HCT116 (cell line): Measurements from ENCODE around the gene POGLUT2.

Experiments used
- CBX3 ChIP-seq: IDR thresholded peaks from 2 replicates; pipeline ENCODE4 v1.6.1; 2012; ENCODE audit warnings: low read depth
- CTCF ChIP-seq, 3 experiments: fragments of 200-600 bp in 1 of 3; sonication (generic) in 1 of 3; IDR thresholded peaks in 2 of 3; conservative IDR thresholded peaks in 1 of 3; 2 replicates each; pipeline ENCODE4 v1.5.1; 2012 to 2017; ENCODE audit warnings: low read depth in 2 of 3, low read length in 2 of 3, antibody characterized with exemption in 1 of 3, borderline replicate concordance in 1 of 3, control low read depth in 1 of 3, mild to moderate bottlenecking in 1 of 3, mixed read lengths in 1 of 3, mixed run types in 1 of 3, moderate library complexity in 1 of 3; ENCODE audit not compliant: insufficient read depth in 1 of 3
- EZH2phosphoT487 ChIP-seq: fragments of 200-600 bp; IDR thresholded peaks from 2 replicates; pipeline ENCODE4 v1.6.1; 2018; ENCODE audit warnings: antibody characterized with exemption, borderline replicate concordance
- POLR2A ChIP-seq: IDR thresholded peaks from 2 replicates; pipeline ENCODE4 v1.7.0; 2011; ENCODE audit warnings: borderline replicate concordance; ENCODE audit not compliant: insufficient read depth, insufficient read length; ENCODE audit errors: extremely low read depth
- POLR2AphosphoS5 ChIP-seq: IDR thresholded peaks from 2 replicates; pipeline ENCODE4 v1.6.1; 2011; ENCODE audit warnings: mild to moderate bottlenecking, low read depth, low read length, moderate library complexity
- RAD21 ChIP-seq: IDR thresholded peaks from 2 replicates; pipeline ENCODE4 v1.6.1; 2012; ENCODE audit warnings: low read depth, mild to moderate bottlenecking
- SIN3A ChIP-seq: IDR thresholded peaks from 2 replicates; pipeline ENCODE4 v1.6.1; 2012; ENCODE audit warnings: low read depth
- TCF7L2 ChIP-seq: IDR thresholded peaks from 2 replicates; pipeline ENCODE4 v1.7.0; 2011; ENCODE audit warnings: borderline replicate concordance, inconsistent platforms; ENCODE audit not compliant: insufficient read depth, insufficient read length; ENCODE audit errors: extremely low read depth
- ZNF274 ChIP-seq: fragments of 200-500 bp; sonication (Bioruptor generic); IDR thresholded peaks from 2 replicates; pipeline ENCODE4 v1.6.1; 2014; ENCODE audit warnings: mild to moderate bottlenecking, low read depth, low read length, inconsistent platforms
- TF ChIP-seq, protein P1 (sequence below): IDR thresholded peaks from 2 replicates; pipeline ENCODE4 v1.6.1; 2011; ENCODE audit warnings: mild to moderate bottlenecking, low read length, moderate library complexity; ENCODE audit not compliant: insufficient replicate concordance; ENCODE audit errors: extremely low read depth

- TF ChIP-seq POLR2A: no peak
- no peak for TF ChIP-seq CTCF (IDR thresholded peaks at IDR 0.05 in 2 of 3, conservative IDR thresholded peaks at IDR 0.05 in 1 of 3; ENCODE audit: borderline replicate concordance in 1 of 3, insufficient read depth in 1 of 3, low read depth in 2 of 3, low read length in 2 of 3)
- TF ChIP-seq EZH2phosphoT487: no peak
- TF ChIP-seq, protein P1, sequence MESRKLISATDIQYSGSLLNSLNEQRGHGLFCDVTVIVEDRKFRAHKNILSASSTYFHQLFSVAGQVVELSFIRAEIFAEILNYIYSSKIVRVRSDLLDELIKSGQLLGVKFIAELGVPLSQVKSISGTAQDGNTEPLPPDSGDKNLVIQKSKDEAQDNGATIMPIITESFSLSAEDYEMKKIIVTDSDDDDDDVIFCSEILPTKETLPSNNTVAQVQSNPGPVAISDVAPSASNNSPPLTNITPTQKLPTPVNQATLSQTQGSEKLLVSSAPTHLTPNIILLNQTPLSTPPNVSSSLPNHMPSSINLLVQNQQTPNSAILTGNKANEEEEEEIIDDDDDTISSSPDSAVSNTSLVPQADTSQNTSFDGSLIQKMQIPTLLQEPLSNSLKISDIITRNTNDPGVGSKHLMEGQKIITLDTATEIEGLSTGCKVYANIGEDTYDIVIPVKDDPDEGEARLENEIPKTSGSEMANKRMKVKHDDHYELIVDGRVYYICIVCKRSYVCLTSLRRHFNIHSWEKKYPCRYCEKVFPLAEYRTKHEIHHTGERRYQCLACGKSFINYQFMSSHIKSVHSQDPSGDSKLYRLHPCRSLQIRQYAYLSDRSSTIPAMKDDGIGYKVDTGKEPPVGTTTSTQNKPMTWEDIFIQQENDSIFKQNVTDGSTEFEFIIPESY: no peak
- no peak for TF ChIP-seq CBX3
- no peak for TF ChIP-seq POLR2AphosphoS5
- TF ChIP-seq ZNF274: no peak
- TF ChIP-seq SIN3A: no peak
- no peak for TF ChIP-seq TCF7L2
- no peak for TF ChIP-seq RAD21
Observed at GRCh38 chr13:102769679-102770078, 29.1 kb downstream of the POGLUT2 start.
